Globus pallidus (tissue), 1 donor: ENCODE data around the gene RIC8A.
"Not testable (repeated sequence)": the region's sequence is repeated elsewhere in the genome, so short reads cannot be mapped to it uniquely, and the experiment has no call there.

Experiments used
- DNase-seq: peaks from one replicate; pipeline ENCODE4 v3.0.0-alpha.2; 2015; ENCODE audit warnings: low spot score

The RIC8A gene

GRCh38 chr11:207208-207862 is at the start of gene RIC8A, which contains the start of gene BET1L:
Gene RIC8A, plus strand, starts transcription at chr11:207708. Its CDS starts 1,147 bp downstream, at chr11:208855.
Gene BET1L, minus strand, starts transcription at chr11:207399. Its CDS starts 78 bp downstream, at chr11:207321.
- DNase-seq, result peak; percentile 97

DNA sequence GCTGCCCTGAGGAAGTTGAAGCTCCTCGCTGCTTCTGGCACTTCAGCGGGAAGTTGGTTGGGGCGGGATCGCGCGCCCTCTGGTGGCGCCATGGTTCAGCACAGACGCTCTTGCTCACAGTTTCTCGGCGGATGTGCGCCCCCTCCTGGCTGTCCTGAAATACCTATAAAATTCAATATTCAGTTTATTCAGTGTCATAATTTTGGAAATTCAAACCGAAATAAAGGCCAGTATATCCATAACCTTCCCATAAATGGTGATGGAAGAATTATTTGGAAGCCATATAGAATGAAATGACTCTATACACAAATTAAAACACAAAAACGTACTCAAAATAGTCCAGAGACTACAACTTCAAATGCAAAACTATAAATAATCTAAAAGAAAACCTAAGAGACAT is 27.3 kb upstream of the RIC8A start:
- not testable (repeated sequence) for DNase-seq

DNA sequence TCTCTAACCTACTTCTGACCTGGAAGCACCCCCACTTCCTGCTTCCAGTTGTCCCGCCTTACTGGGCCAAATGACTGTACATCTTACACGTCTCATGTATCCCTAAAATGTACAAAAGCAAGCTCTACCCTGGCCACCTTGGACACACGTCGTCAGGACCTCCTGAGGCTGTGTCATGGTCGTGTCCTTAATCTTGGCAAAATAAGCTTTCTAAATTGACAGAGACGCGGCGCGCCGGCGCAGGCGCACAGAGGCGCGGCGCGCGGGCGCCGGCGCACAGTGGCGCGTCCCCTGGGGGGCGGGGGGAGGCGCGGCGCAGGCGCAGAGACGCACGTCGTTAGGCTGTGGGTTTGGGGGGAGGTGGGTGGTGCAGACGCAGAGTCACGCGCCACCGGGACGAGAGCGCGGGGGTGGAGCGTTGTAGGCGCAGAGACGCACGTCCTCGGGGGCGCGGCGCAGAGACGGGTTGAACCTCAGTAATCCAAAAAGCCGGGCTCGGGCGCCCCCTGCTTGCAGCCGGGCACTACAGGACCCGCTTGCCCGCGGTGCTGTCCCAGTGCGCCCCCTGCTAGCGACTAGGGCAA is 18.2 kb upstream of the RIC8A start:
- DNase-seq, result not testable (repeated sequence)

DNA sequence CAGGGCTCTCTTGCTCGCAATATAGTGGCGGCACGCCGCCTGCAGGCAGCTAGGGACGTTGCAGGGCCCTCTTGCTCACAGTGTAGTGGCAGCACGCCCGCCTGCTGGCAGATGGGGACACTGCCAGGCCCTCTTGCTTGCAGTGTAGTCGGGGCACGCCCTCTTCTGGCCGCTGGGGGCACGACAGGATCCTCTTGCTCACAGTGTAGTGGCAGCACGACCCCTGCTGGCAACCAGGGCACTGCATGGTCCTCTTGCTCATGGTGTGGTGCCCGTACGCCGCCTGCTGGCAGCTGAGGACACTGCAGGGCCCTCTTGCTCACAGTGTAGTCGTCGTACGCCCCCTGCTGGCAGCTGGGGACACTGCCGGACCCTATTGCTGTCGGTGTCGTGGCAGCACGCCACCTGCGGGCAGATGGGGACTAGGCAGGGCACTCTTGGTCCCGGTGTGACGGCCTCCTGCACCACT is 17.6 kb upstream of the RIC8A start:
- DNase-seq, result not testable (repeated sequence)

DNA sequence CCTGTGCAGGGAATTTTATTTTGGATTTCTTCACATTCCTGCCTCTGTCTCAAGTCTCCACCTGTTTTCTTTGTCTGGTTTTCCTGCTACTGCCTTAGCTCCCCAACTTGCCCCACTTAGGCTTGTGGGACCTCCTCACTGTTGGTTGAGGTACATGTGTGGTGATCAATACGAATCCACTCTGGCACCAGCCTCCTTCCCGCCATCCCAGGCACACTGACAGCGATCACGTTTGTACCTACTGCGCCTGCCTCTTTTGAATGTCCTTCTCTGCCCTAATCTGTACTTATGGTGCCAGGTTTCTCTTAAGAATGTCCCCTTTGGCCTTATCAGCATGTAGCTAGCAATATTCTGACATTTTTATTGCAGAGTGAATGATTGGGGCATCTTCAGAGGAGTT is 17.0 kb upstream of the RIC8A start:
- not testable (repeated sequence) for DNase-seq

DNA sequence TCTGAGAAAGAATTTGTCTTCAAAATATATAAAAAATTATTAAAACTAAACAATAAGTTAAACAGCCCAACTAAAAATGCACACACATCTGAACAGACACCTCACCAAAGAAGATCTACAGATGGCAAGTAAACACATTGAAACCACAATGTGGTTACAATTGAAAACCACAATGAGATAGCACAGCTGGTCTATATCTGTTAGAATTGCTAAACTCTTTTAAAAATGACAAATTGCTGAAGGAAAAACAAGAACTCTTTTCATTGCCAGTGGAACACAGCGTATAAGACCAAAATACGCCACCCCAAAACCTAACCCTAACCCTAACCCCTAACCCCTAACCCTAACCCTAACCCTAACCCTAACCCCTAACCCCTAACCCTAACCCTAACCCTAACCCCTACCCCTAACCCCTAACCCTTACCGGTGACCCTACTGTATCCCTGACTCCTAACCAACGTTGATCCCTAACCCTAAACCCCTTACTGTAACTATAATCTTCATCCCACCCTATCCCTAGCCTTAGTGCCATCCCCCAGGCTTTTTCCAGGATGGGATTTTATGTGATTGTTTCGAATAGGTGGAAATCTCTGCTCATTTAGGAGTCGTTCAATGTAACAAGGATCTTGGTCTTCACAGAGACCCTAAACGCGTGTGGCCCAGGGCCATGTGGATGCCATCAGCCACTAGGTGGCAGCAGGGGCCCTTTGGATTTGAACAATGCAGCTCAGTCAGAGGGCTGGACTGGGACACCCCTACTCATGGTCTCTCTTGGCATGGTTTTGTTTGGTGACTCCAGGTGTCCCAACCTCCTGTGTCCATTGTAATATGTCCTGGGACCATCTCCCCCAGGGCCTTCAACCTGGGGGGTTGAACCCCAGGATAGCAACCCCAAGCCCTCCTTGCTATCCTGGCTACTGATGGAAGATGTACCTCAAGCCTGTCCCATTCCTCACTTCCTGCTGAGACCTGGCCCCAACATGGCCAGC is 15.7 kb upstream of the RIC8A start:
- not testable (repeated sequence) for DNase-seq

GRCh38 chr11:192674-193128 is 14.8 kb upstream of the RIC8A start, which contains the start of gene SCGB1C1:
Gene SCGB1C1, plus strand, starts transcription at chr11:193078. Its CDS starts 22 bp downstream, at chr11:193100.
- not testable (repeated sequence) for DNase-seq

GRCh38 chr11:193481-193880 is 14.0 kb upstream of the RIC8A start:
- DNase-seq, result not testable (repeated sequence)

DNA sequence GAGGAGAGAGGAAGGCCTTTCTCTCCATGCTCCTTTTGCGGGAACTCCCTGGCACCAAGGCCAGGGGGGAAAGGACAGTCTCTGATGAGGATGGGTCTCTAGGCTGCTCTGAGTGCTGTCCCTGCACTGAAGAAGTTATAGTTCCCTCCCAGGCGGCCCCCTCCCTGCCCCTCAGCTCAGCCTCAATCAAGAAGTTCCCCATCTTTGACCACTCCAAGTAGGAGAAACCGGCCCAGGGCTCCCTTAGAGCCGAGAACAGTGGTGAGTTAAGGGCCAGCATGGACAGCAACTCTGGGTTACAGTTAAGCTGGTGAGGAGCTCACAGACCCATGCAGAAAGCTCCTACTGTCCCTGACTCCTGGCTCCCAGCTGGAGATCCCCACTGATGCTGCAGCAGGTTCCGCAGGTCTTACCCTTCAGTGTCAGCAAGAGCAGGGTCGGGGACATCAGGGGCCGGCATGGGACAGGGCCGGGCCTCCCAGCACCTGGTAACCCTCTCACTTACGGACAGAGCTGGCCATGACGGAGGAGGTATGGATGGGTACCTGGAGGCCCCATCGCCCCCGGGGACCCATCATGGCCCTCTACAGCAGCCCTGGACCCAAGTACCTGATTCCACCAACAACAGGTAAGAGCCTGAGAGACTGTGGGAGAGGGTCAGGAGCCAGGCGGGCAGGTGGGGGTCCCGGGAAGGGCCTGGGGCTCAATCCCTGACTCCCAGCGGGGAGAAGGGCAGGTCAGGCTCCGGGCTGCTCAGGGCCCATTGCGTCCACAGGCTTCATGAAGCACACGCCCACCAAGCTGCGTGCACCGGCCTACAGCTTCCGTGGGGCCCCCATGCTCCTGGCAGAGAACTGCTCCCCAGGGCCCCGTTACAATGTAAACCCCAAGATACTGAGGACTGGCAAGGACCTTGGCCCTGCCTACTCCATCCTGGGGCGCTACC is 10.4 kb upstream of the RIC8A start:
- DNase-seq, result no peak

- DNase-seq, result no peak
Measured at GRCh38 chr11:197741-198235, 9.7 kb upstream of the RIC8A start.

DNA sequence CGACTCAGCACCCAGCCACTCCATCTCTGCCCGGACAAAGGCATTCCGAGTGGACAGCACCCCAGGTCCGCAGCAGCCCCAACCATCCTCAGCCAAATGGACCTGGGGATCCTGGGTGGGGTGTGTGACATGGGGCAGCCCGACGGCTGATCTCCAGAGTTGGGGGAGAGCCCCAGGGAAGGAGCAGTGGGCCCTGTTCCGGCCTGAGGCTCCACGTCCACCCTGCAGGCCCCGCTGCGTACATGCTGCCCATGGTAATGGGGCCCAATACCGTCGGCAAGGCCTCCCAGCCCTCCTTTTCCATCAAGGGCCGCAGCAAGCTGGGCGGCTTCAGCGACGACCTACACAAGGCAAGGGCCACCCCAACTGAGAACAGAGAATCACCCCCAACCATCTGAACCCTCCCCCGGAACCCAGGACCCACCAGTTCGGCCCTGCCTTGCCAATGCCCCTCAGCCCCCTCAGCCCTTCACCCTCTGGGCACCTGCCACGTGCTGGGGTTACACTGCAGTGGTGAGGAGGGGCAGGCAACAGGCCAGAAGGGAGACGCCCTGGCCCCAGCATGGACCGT is 9.2 kb upstream of the RIC8A start:
- no peak for DNase-seq

DNA sequence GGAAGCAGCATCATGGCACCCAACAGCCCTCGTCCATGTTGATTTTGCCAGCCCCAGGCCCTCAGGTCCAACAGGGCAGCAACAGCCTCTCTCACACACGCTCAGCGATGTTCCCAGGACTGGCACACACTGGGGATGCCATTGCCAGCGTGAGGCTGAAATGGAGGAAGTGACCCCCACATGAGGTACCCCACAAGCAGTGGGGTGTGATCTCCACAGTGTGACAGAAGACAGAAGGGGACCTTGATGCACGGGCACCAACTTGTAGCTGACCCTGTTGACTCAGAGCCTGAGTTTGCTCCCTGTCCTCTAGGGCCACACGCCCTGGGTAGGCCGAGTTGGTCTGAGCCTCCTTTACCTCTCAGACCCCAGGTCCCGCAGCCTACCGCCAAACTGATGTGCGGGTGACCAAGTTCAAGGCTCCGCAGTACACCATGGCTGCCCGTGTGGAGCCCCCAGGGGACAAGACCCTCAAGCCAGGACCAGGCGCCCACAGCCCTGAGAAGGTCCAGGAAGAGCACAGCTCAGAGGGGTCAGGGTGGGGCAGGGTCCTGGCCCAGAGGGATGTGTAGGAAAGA is 8.4 kb upstream of the RIC8A start:
- no peak for DNase-seq

DNA sequence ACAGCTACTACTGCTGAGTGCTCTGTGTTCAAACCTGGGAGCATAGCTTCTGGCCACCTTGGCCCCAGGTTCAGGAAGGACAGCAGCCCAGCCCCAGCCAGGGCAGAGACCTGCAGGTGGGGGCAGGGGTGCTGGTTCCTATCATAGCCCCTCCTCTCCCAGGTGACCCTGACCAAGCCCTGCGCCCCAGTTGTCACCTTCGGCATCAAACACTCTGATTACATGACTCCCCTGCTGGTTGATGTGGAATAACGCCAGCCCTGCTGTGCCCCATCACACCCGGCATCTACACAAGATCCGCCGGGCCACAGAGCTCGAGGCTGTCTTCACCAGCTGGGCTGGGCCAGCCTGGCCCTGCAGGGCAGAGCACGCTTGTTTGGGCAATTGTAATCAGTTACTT is 7.7 kb upstream of the RIC8A start:
- DNase-seq, result no peak

DNA sequence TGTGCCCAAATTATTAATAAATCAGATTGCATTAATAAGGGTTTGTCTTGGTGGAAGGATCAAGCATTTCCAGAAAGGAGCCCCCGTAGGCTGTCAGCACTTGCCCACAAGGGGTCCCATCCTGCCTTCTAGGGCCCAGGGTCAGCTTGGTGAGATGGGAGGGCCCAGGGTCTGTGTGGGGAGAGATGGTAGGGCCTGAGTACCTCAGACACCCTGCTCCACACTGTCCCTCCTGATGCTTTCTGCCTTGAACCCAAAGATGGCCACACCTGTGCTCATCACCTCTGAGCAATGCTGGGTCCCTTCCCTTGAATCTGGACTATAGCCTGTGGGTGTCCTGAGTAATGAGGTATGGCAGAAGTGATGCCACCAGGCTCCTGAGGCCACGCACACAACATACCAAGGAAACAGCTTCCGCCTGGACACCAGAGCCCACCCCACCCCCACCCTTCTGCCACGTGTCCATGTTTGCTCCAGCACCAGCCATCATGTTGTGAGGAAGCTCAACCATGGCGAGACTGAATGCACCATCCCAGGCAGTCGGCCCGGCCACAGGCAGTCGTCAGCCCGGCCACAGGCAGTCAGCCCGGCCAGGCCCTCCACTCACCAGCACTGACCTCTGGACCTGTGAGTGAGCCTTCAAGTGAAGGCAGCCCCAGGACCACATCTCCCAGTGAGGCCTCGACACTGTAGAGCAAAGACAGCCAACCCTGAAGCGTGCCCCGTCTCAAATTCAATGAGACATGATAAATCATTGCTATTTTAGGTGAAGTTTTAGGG is 7.1 kb upstream of the RIC8A start:
- DNase-seq, result no peak

GRCh38 chr11:201966-202365 is 5.5 kb upstream of the RIC8A start:
- no peak for DNase-seq

DNA sequence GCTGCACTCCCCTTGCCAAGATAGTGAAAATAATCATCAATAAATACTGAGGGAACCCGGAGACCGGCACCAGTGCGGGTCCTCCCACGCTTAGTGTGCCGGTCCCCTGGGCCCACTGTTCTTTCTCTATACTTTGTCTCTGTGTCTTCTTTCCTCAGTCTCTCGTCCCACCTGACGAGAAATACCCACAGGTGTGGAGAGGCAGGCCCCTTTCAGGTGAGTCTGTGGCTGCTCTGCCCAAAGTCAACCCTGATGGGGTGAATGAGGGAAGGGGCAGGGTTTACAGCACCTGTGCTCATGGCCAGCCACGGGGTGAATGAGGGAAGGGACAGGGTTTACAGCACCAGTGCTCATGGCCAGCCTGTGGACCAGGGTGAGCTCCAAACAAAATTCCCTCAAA is 5.0 kb upstream of the RIC8A start:
- DNase-seq, result no peak

DNA sequence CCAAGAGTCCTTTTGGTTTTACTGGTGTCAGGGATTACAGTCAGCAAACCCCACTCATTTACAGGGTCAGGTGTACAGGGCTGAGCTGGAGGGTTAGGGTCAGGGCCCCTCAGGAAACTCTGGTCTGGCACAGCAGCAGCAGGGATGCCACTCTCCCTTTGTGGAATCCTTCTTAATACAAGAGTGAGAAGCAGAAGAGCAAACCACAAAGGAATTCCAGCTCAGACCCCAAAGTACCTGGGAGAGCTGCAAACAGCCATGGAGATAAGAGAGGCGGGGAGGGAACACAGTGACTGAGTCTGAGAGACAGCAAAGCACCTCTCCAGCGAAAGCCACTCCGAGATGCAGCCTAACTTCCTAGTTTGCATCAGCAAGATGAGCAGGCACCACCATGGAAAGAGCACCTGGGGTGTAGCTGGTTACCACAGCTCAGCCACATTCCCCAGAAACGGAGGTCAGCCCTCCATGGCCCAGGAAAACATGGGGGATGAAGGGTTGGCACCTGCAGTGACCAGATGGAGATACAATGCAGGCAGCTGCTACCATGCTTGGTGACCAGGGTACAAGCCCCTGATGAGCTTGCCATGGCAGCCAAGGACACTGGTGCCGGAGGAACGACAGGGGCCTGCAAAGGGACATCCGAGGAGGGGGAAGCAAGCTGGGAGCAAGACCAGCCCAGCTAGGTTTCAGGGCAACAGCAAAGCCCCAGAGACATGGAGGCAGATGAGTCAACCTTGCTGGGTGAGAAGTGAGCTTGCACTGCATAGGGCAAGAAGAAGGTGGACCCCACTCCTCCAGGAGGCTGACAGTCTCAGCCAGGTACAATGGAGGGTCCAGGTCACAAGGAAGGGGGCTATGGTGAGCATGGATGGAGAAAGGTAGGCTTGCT is 4.2 kb upstream of the RIC8A start:
- no peak for DNase-seq

- no peak for DNase-seq
Measured at GRCh38 chr11:203945-204586, 3.4 kb upstream of the RIC8A start.
